Suprapubic skin (tissue), 4 donors: Measurements from ENCODE around the gene OSBPL9.

Experiments
- CTCF ChIP-seq, 2 donors: fragments of 200-600 bp in 1 of 2; fragments of 450-650 bp in 1 of 2; sonication (generic) in 1 of 2; IDR thresholded peaks; one replicate each; pipeline ENCODE4 v1.5.1; 2016 to 2019; ENCODE audit warnings: antibody characterized with exemption in 2 of 2, mild to moderate bottlenecking in 1 of 2, moderate library complexity in 1 of 2
- EP300 ChIP-seq: sonication (generic); formaldehyde crosslinking; IDR thresholded peaks from one replicate; pipeline ENCODE4 v1.6.1; 2017; ENCODE audit warnings: antibody characterized with exemption
- POLR2AphosphoS5 ChIP-seq, 3 donors: sonication (generic); formaldehyde crosslinking; IDR thresholded peaks; one replicate each; pipeline ENCODE4 v1.6.1; 2017; ENCODE audit warnings: antibody characterized with exemption in 3 of 3

GRCh38 chr1:51673279-51673678, 56.4 kb downstream of the OSBPL9 start:
- no peak for TF ChIP-seq CTCF (IDR thresholded peaks at IDR 0.05)
- TF ChIP-seq EP300 = no peak
- no peak for TF ChIP-seq POLR2AphosphoS5 (IDR thresholded peaks at IDR 0.05)
